ENCODE data around the gene ABCA1. TPM values are rescaled to one million over a fixed set of nuclear protein-coding genes. Genes with fewer than 3 reads are reported as not detected.

The ABCA1 gene
- total RNA-seq, 1 experiment from 2014 or later: 0.76 TPM

GRCh38 chr9:104831681-104832080, 96.3 kb downstream of the ABCA1 start:
- Mint-ChIP-seq H3K27me3 (ENCODE audit: unreplicated experiment) (no peaks in the 10 kb centered on the region), H3K9me3 (ENCODE audit: low read depth, unreplicated experiment) (no peaks in the 10 kb centered on the region), H3K4me3 (ENCODE audit: low read depth, unreplicated experiment) (no peak overlapping the region), H3K4me1 (ENCODE audit: low read depth, unreplicated experiment) (peaks cover 26% of the 10 kb centered on the region), H3K36me3 (ENCODE audit: insufficient read depth, unreplicated experiment) (no peaks in the 10 kb centered on the region), H3K27ac (ENCODE audit: unreplicated experiment) (no peak overlapping the region)
- CTCF ChIA-PET: no interaction called here
- TF ChIP-seq CTCF (IDR thresholded peaks at IDR 0.05; ENCODE audit: unreplicated experiment): no peak
- intact Hi-C loops (cut with micrococcal nuclease; ENCODE audit: unreplicated experiment): no loop called here
- BruUV-seq (replicated peaks): no TSS peak
- no peak for DNase-seq

DNA sequence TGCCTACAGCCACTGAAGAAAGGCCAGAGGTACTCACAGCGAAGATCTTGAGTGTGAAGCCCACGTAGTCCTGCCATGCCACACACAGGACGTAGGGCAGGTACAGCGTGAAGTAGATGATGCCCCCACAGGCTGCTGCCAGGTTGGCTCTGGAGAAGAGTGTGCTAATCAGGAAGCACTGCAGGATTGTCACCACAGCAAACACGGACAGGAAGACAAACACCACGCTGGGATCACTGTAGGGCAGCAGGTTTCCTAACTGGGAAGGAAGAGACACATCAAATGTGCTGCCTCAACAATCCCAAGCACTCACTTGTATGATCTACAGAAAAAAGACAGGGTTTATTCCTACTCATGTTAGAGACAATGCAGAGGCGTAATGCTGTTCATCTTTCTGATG, 101.0 kb downstream of the ABCA1 start:
- Mint-ChIP-seq H3K27me3 (ENCODE audit: unreplicated experiment) (no peaks in the 10 kb centered on the region), H3K4me1 (ENCODE audit: low read depth, unreplicated experiment) (peaks cover 19% of the 10 kb centered on the region), H3K36me3 (ENCODE audit: insufficient read depth, unreplicated experiment) (no peaks in the 10 kb centered on the region), H3K9me3 (ENCODE audit: low read depth, unreplicated experiment) (no peaks in the 10 kb centered on the region), H3K27ac (ENCODE audit: unreplicated experiment) (no peak overlapping the region), H3K4me3 (ENCODE audit: low read depth, unreplicated experiment) (no peak overlapping the region)
- no peak for DNase-seq
- no peak for TF ChIP-seq CTCF (IDR thresholded peaks at IDR 0.05; ENCODE audit: unreplicated experiment)
- BruUV-seq (replicated peaks): no TSS peak
- CTCF ChIA-PET: no interaction called here
- intact Hi-C loops (cut with micrococcal nuclease; ENCODE audit: unreplicated experiment): no loop called here

DNA sequence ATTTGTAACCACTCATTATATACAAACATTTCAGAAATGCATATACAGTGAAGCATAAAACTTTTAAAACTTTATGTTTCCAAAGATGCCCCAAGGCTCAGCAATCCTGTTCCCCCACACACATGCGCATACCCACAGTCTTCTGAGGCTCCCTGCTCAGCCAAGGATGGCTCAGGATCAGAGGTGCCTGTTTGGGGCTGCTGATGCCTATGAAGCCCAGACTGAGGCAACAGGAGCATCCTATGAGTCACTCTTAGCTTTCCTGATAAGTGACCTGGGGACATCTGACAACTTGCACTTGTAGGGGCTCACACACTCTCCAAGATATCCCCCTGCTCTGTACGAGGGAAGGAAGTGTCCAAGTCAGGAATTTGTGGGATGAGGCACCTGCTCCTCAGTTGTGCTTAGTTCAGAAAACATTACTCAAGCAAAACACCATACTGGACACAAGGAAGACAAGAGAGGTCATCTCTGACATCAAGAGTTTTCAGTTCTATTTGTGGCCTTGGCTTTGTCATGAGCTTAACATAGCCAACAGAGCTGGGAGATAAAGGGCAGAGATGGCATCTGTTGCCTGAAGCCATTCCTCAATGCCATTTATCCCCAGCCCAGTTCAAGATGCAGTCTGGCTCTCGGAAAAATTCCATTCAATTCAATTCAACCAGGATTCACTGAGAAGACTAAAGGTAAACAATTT, 101.7 kb downstream of the ABCA1 start:
- H3K4me1 Mint-ChIP-seq (ENCODE audit: low read depth, unreplicated experiment): peaks cover 13% of the 10 kb centered on the region
- DNase-seq: no peak
- H3K27ac Mint-ChIP-seq (ENCODE audit: unreplicated experiment): no peak overlapping the region
- CTCF ChIA-PET: no interaction called here
- H3K36me3 Mint-ChIP-seq (ENCODE audit: insufficient read depth, unreplicated experiment): no peaks in the 10 kb centered on the region
- no TSS peak for BruUV-seq (replicated peaks)
- H3K27me3 Mint-ChIP-seq (ENCODE audit: unreplicated experiment): no peaks in the 10 kb centered on the region
- no peaks in the 10 kb centered on the region for H3K9me3 Mint-ChIP-seq (ENCODE audit: low read depth, unreplicated experiment)
- TF ChIP-seq CTCF (IDR thresholded peaks at IDR 0.05; ENCODE audit: unreplicated experiment): no peak
- intact Hi-C loops (cut with micrococcal nuclease; ENCODE audit: unreplicated experiment): no loop called here
- no peak overlapping the region for H3K4me3 Mint-ChIP-seq (ENCODE audit: low read depth, unreplicated experiment)

DNA sequence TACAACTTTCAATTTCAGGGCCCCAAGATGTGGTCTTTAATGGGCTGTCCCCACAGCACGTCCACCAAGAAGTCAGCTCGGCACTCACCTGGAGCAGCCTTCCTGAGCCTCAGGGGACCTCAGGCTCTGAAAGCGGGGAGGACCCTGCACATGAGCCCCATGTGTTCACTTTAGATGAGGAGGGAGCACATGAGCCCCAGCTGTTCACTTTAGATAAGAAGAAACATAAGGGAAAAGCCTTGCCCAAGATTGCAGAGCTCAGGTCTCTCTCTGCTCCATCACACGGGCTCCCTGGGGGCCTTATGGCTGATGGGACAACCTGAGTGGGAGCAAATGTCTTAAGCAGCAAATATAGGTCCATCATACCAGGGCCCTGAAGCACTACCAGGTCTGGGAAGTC, 107.6 kb downstream of the ABCA1 start:
- no peaks in the 10 kb centered on the region for H3K36me3 Mint-ChIP-seq (ENCODE audit: insufficient read depth, unreplicated experiment)
- no peak for DNase-seq
- intact Hi-C loops (cut with micrococcal nuclease; ENCODE audit: unreplicated experiment): no loop called here
- TF ChIP-seq CTCF (IDR thresholded peaks at IDR 0.05; ENCODE audit: unreplicated experiment): no peak
- H3K4me3 Mint-ChIP-seq (ENCODE audit: low read depth, unreplicated experiment): no peak overlapping the region
- H3K4me1 Mint-ChIP-seq (ENCODE audit: low read depth, unreplicated experiment): no peaks in the 10 kb centered on the region
- CTCF ChIA-PET: no interaction called here
- no TSS peak for BruUV-seq (replicated peaks)
- H3K27me3 Mint-ChIP-seq (ENCODE audit: unreplicated experiment): no peaks in the 10 kb centered on the region
- no peaks in the 10 kb centered on the region for H3K9me3 Mint-ChIP-seq (ENCODE audit: low read depth, unreplicated experiment)
- no peak overlapping the region for H3K27ac Mint-ChIP-seq (ENCODE audit: unreplicated experiment)

Measured in Calu3 (cell line).